Measurements from ENCODE around the gene TLR9. TPM values are rescaled to one million over a fixed set of nuclear protein-coding genes. Genes with fewer than 3 reads are reported as not detected.
A peak's percentile ranks its signal among the peaks of the same experiment; 100 is the strongest.

Gene TLR9
- total and polyA plus RNA-seq, 5 donors: 0.05 to 0.24 (median 0.19) TPM

GRCh38 chr3:52230461-52230860 is 5.0 kb upstream of the TLR9 start:
- Histone ChIP-seq H3K9me3 (ENCODE audit: control insufficient read depth, low read length) (no peaks in the 10 kb centered on the region), H3K27ac (ENCODE audit: low read length) (no peak overlapping the region), H3K4me3 (ENCODE audit: low read length) (no peak overlapping the region), H3K27me3 (ENCODE audit: control insufficient read depth, insufficient read depth) (no peaks in the 10 kb centered on the region), H3K4me1 (ENCODE audit: control insufficient read depth, insufficient read depth, low read length) (peaks cover 2% of the 10 kb centered on the region)
- peak in 2 of 3 donors; percentile 32 to 44 for DNase-seq
- intact Hi-C loops (cut with DNase I): loop anchor here in 1 of 4 donors (5.0 kb wide), 2 partner anchors 47 to 112 kb away; partner anchors contain the start of gene WDR82
- ATAC-seq: no peak
- 91% methylated on average over 6 of the region's 6 CpGs for WGBS

DNA sequence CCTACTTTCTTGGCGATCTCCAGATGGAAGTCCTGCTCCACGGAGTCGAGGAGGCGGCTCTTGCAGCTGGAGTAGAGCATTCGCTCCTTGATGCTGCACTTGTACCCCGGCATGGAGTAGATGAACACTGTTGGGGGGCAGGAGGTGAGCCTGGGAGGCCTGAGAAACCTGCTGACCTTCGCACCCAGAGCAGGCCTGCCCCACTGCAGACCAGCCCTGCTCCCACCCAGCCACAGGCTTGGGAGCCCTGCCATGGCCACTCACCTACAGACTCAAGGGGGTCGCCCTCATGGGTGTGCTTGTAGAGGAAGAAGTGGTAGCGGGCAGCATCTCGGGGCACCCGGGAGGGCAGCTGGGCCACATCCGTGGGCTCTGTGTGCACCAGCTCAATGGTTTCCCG is 4.2 kb upstream of the TLR9 start:
- WGBS: 94% methylated on average over 13 of the region's 13 CpGs
- H3K4me3 ChIP-seq (ENCODE audit: low read length): no peak overlapping the region
- no peak for ATAC-seq
- H3K9me3 ChIP-seq (ENCODE audit: control insufficient read depth, low read length): no peaks in the 10 kb centered on the region
- no peaks in the 10 kb centered on the region for H3K4me1 ChIP-seq (ENCODE audit: control insufficient read depth, insufficient read depth, low read length)
- H3K27me3 ChIP-seq (ENCODE audit: control insufficient read depth, insufficient read depth): no peaks in the 10 kb centered on the region
- intact Hi-C loops (cut with DNase I): loop anchor here in 1 of 4 donors (5.0 kb wide), 2 partner anchors 48 to 113 kb away; partner anchors contain the start of gene WDR82
- H3K27ac ChIP-seq (ENCODE audit: low read length): no peak overlapping the region
- DNase-seq: peak in 2 of 3 donors; percentile 27 to 38

GRCh38 chr3:52228751-52229291 is 3.4 kb upstream of the TLR9 start:
- no peak overlapping the region for H3K27ac ChIP-seq (ENCODE audit: low read length)
- intact Hi-C loops (cut with DNase I): no loop called here
- H3K4me1 ChIP-seq (ENCODE audit: control insufficient read depth, insufficient read depth, low read length): no peaks in the 10 kb centered on the region
- no peaks in the 10 kb centered on the region for H3K27me3 ChIP-seq (ENCODE audit: control insufficient read depth, insufficient read depth)
- no peaks in the 10 kb centered on the region for H3K9me3 ChIP-seq (ENCODE audit: control insufficient read depth, low read length)
- 92% methylated on average over 21 of the region's 21 CpGs for WGBS
- H3K4me3 ChIP-seq (ENCODE audit: low read length): no peak overlapping the region
- DNase-seq (peak in 2 of 3 donors; percentile 51 to 60), ATAC-seq (no peak)

DNA sequence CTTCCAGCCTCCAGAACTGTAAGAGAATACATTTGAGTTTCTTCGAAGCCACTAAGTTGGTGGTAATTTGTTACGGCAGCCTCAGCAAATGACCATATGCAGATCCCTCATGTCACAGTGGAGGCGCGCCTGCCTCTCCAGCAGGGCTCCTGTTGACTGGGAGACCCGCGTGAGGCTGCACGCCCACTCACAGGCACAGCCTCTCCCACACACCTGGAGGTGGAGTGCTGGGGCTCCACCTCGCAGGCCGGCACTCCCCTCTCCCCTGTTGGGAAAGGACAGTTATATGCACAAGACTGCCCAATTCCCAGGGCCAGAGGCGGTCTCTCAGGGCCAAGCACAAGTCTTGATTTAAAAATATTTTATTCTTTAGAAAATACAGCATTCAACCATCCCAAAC is 2.8 kb upstream of the TLR9 start:
- Histone ChIP-seq H3K9me3 (ENCODE audit: control insufficient read depth, low read length) (no peaks in the 10 kb centered on the region), H3K27me3 (ENCODE audit: control insufficient read depth, insufficient read depth) (no peaks in the 10 kb centered on the region), H3K4me3 (ENCODE audit: low read length) (no peak overlapping the region), H3K4me1 (ENCODE audit: control insufficient read depth, insufficient read depth, low read length) (no peaks in the 10 kb centered on the region), H3K27ac (ENCODE audit: low read length) (no peak overlapping the region)
- WGBS: 87% methylated on average over 10 of the region's 10 CpGs
- DNase-seq: peak in 1 of 3 donors; percentile 42
- intact Hi-C loops (cut with DNase I): no loop called here
- ATAC-seq: no peak

GRCh38 chr3:52227766-52228165 is 2.3 kb upstream of the TLR9 start:
- no peaks in the 10 kb centered on the region for H3K9me3 ChIP-seq (ENCODE audit: control insufficient read depth, low read length)
- 73% methylated on average over 7 of the region's 7 CpGs for WGBS
- no peak overlapping the region for H3K27ac ChIP-seq (ENCODE audit: low read length)
- H3K4me3 ChIP-seq (ENCODE audit: low read length): no peak overlapping the region
- H3K4me1 ChIP-seq (ENCODE audit: control insufficient read depth, insufficient read depth, low read length): no peaks in the 10 kb centered on the region
- DNase-seq (peak in 1 of 3 donors; percentile 14), ATAC-seq (no peak)
- no peaks in the 10 kb centered on the region for H3K27me3 ChIP-seq (ENCODE audit: control insufficient read depth, insufficient read depth)
- intact Hi-C loops (cut with DNase I): no loop called here

GRCh38 chr3:52227117-52227516 is 1.7 kb upstream of the TLR9 start:
- intact Hi-C loops (cut with DNase I): no loop called here
- no peaks in the 10 kb centered on the region for H3K27me3 ChIP-seq (ENCODE audit: control insufficient read depth, insufficient read depth)
- H3K9me3 ChIP-seq (ENCODE audit: control insufficient read depth, low read length): no peaks in the 10 kb centered on the region
- H3K4me3 ChIP-seq (ENCODE audit: low read length): no peak overlapping the region
- DNase-seq (peak in 1 of 3 donors; percentile 40), ATAC-seq (no peak)
- H3K27ac ChIP-seq (ENCODE audit: low read length): no peak overlapping the region
- WGBS: 87% methylated on average over 4 of the region's 4 CpGs
- no peaks in the 10 kb centered on the region for H3K4me1 ChIP-seq (ENCODE audit: control insufficient read depth, insufficient read depth, low read length)

DNA sequence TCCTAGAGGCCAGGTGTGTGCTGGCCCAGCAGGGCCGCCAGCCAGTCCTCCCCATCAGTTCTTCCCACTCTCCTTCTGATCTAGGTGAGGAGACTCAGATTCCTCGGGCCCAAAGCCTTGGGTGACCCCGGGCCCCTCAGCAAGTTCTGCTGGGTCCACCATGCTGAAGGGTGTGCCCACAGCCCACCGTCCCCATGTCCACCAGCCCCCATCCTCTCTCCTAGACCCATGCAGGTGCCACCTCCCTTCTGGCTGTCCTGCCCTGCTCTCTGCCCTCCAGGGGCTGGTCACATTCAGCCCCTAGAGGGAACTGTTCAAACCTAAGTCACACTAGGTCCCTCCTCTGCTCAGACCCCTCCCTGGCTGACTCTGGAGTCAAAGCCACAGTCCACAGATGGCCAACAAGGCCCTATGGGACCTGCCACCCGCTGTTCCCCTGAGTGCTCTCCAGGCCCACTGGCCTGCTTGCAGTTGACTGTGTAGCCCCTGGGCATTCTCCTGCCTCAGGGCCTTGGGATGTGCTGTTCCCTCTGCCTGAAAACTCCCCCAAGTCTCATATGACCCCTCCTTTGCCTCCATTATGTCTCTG is 878 bp upstream of the TLR9 start:
- H3K4me1 ChIP-seq (ENCODE audit: control insufficient read depth, insufficient read depth, low read length): no peaks in the 10 kb centered on the region
- intact Hi-C loops (cut with DNase I): no loop called here

DNA sequence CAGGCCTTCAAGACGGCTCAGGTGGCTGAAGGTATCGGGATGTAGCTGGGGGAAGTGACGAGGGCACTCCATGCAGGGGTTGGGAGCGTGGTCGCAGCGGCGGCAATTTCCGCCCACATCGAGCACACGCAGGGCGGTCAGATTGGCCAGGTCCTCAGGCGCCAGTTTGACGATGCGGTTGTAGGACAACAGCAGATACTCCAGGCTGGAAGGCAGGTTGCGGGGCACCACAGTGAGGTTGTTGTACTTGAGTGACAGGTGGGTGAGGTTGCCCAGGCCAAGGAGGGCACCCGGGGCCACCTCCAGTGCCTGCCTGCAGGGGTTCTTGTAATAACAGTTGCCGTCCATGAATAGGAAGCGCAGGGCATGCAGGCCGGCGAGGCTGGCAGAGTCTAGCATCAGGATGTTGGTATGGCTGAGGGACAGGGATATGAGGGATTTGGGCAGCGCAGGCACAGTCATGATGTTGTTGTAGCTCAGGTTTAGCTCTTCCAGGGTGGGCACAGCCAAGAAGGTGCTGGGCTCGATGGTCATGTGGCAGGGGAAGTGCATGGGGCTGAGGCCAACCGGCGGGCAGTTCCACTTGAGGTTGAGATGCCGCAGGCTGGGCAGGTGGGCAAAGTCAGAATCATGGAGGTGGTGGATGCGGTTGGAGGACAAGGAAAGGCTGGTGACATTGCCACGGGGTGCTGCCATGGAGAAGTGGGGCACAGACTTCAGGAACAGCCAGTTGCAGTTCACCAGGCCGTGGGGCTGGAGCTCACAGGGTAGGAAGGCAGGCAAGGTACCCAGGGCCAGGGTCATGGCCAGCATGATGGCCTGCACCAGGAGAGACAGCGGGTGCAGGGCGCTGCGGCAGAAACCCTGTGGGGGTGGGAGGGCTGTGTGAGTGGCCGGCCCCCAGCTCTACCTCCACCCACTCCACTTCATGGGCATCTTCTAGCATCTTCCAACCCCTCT is 1.7 kb downstream of the TLR9 start:
- Histone ChIP-seq H3K27ac (ENCODE audit: low read length) (no peak overlapping the region), H3K4me1 (ENCODE audit: control insufficient read depth, insufficient read depth, low read length) (peaks cover 4% of the 10 kb centered on the region), H3K4me3 (ENCODE audit: low read length) (no peak overlapping the region), H3K27me3 (ENCODE audit: control insufficient read depth, insufficient read depth) (no peaks in the 10 kb centered on the region), H3K9me3 (ENCODE audit: control insufficient read depth, low read length) (no peaks in the 10 kb centered on the region)
- WGBS: 93% methylated on average over 32 of the region's 32 CpGs
- DNase-seq (peak in 1 of 3 donors; percentile 46), ATAC-seq (no peak)
- intact Hi-C loops (cut with DNase I): loop anchor here in 3 of 4 donors (5.0 kb wide), 2 partner anchors 114 to 119 kb away; no protein-coding TSS in a partner anchor

More for the DNA sequence above, 878 bp upstream of the TLR9 start:
- Histone ChIP-seq H3K27me3 (ENCODE audit: control insufficient read depth, insufficient read depth) (no peaks in the 10 kb centered on the region), H3K9me3 (ENCODE audit: control insufficient read depth, low read length) (no peaks in the 10 kb centered on the region), H3K27ac (ENCODE audit: low read length) (no peak overlapping the region), H3K4me3 (ENCODE audit: low read length) (no peak overlapping the region)
- ATAC-seq (no peak), DNase-seq (peak in 2 of 3 donors; percentile 33 to 35)
- WGBS: 89% methylated on average over 5 of the region's 5 CpGs

DNA sequence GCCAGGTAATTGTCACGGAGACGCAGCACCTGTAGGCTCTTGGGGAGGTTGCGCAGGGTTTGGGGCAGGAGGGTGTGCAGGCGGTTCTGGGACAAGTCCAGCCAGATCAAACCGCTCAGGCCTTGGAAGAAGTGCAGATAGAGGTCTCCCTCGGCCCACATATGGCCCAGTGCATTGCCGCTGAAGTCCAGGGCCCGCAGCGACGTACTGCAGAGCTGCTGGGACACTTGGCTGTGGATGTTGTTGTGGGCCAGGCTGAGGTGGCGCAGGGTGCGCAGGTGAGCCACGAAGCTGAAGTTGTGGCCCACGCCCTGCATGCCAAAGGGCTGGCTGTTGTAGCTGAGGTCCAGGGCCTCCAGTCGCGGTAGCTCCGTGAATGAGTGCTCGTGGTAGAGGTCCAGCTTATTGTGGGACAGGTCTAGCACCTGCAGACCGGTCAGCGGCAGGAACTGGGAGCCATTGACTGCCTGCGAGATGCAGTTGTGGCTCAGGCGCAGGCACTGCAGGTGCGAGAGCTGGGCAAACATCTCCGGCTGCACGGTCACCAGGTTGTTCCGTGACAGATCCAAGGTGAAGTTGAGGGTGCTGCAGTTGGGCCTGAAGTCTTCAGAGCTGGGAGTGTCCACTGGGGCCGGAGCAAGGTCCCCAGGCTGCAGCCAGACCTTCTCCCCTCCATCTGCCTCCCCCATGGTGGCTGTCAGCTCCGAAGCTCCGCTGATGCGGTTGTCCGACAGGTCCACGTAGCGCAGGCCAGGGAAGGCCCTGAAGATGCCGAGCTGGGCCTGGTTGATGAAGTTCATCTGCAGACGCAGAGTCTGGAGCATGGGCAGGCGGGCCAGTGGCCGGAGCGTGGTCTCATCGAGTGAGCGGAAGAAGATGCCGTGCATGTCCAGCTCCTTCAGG is 2.9 kb downstream of the TLR9 start:
- ATAC-seq: no peak
- DNase-seq: peak in 1 of 3 donors; percentile 39
- Histone ChIP-seq H3K9me3 (ENCODE audit: control insufficient read depth, low read length) (no peaks in the 10 kb centered on the region), H3K27me3 (ENCODE audit: control insufficient read depth, insufficient read depth) (no peaks in the 10 kb centered on the region), H3K4me1 (ENCODE audit: control insufficient read depth, insufficient read depth, low read length) (peaks cover 8% of the 10 kb centered on the region), H3K27ac (ENCODE audit: low read length) (no peak overlapping the region), H3K4me3 (ENCODE audit: low read length) (no peak overlapping the region)
- 88% methylated on average over 41 of the region's 41 CpGs for WGBS
- intact Hi-C loops (cut with DNase I): loop anchor here in 3 of 4 donors (5.0 kb wide), 2 partner anchors 115 to 120 kb away; no protein-coding TSS in a partner anchor

Measured in right cardiac atrium (tissue), 5 donors.